ENCODE data around the gene GATA5. TPM values are rescaled to one million over a fixed set of nuclear protein-coding genes. Genes with fewer than 3 reads are reported as not detected.
"Not testable (repeated sequence)": the region's sequence is repeated elsewhere in the genome, so short reads cannot be mapped to it uniquely, and the experiment has no call there.

Gene GATA5
- total RNA-seq, 1 experiment from 2014 or later, result 0.52 TPM

- DNase-seq (ENCODE audit: extremely low read depth, low read depth), result no peak
Measured at GRCh38 chr20:62505337-62506045, 29.7 kb upstream of the GATA5 start.

- DNase-seq (ENCODE audit: extremely low read depth, low read depth), result no peak
Measured at GRCh38 chr20:62504323-62504722, 28.5 kb upstream of the GATA5 start.

DNA sequence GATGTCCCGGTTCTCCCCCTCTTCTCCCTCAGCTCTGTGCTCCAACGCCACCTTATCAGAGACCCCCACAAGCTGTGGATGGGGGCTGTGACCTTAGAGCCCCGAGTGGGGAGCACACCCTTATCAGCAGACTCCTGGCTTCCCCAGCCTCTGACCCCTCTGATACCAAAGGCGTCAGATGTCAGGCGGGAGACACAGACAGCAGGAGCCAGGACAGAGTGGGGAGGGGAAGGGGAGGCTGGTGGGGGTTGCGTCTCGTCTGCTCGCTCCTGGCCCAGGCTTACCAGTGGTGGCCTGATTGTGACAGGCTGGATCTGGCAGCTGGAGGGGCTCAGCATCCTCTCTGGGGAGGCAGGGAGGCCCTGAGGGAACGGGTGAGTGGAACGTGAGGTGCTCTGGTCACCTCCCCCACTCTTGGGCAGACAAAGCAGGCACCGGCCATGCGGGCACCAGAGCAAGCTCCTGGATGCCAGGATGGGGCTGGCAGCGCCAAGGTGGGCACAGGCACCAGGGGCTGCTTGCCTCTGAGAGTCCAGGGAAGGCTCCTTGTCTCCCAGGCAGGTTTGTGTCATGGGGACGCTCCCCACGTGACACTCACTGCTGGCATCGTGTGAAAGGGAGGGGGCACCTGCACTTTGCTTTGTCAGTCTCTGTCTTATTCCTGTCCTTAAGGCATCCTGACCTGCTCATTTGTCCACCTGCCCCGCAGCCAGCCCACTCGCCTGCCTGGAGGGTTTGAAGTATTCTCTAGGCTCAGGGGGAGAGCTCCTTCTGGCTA, 27.8 kb upstream of the GATA5 start:
- no peak for DNase-seq (ENCODE audit: extremely low read depth, low read depth)

DNA sequence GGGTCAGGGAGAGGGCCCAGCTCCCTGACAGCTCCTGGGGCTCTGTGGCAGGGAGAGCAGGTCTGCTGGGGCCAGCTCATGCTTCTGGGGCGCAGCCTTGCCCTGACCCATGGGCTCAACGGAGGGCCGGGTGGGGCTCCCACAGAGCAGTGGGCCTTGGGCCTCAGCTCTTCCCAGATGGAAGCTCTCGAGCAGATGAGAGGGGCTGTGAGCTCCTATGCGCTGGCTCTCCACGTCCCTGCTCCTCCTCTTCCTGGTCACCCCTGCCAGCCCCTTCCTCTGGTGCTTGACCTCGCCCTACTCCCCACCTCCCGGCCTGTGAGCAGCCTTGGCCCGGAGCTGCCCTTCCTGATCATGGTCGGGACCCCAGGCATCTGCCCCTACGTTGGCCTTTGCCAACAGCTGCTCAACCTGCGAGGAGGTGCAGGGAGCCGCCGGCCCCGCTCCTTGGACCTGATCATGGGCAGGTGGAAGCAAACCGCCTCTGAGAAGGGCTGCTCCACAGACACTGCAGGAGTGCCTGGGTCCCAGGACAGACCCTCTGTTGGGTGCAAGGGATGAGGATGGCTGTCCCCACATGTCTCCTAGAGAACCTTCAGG, 26.8 kb upstream of the GATA5 start:
- DNase-seq (ENCODE audit: extremely low read depth, low read depth), result no peak

- no peak for DNase-seq (ENCODE audit: extremely low read depth, low read depth)
Measured at GRCh38 chr20:62501801-62502495, 26.2 kb upstream of the GATA5 start.

DNA sequence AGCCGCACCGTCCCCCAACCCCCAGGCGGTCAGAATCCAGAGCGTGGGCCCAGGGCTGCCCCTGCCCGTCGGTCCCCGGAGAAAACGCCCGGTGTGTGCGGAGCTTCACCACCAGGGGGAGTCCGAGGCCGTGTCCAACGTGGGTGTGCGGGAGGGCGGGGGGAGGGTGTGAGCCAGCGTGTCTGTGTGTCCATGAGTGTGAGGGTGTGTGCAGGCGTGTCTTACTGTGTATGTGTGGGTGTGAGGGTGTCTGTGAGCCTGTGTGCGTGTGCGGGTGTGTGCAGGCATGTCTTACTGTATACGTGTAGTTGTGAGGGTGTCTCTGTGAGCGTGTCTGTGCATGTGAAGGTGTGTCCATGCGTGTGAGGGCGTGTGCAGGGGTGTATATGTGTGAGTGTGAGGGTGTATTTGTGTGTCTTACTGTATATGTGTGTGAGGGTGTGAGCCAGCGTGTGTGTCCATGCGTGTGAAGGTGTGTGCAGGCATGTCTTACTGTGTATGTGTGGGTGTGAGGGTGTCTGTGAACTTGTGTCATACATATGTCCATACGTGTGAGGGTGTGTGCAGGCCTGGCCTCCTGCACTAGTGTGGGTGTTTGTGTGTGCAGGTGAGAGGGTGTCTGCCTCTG, 24.6 kb upstream of the GATA5 start:
- DNase-seq (ENCODE audit: extremely low read depth, low read depth), result peak; percentile 48

GRCh38 chr20:62499758-62500236, 24.0 kb upstream of the GATA5 start:
- DNase-seq (ENCODE audit: extremely low read depth, low read depth), result no peak

- DNase-seq (ENCODE audit: extremely low read depth, low read depth), result no peak
Measured at GRCh38 chr20:62498874-62499273, 23.1 kb upstream of the GATA5 start.

- no peak for DNase-seq (ENCODE audit: extremely low read depth, low read depth)
Measured at GRCh38 chr20:62496568-62497218, 20.9 kb upstream of the GATA5 start.

DNA sequence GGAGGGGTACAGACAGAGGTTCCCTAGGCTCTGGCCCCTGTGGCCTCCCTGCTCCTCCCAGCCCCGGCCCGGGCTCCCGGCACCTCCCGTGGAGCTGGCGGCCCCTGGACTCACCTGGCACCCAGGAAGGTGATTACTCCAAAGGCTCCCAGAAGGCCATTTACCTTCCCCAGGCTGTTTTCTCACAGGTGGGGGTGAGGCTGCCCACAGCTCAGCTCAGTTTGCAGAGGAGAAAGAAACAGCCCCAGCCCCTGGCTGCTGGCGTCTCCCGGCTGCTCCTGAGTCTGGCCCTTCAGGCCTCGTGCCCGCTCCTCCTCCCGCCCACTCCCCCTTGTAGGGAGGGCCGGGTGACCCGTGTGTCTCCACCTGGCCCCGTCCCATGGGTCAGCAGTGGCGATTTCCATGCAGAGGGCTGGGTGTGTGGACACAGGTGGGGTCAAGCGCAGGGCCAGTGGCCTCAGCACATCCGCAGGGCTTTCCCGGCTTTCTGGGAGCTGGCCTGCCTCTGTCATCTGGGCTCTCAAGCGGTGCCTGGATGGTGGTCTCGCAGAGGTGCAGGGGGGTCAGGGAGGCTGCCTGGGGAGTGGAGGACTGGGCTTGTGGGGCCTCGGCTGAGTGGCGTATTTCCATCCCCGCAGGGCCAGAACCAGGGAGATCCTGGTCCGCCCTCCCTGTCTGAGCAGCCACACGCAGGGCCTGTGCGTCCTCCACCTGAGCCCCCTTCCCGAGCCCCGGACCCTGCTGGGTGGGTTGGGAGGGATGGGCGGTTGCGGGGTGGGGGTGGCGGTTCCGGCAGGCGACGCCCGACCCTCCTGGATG, 20.2 kb upstream of the GATA5 start:
- DNase-seq (ENCODE audit: extremely low read depth, low read depth), result no peak

- DNase-seq (ENCODE audit: extremely low read depth, low read depth), result no peak
Measured at GRCh38 chr20:62494980-62495748, 19.4 kb upstream of the GATA5 start.

GRCh38 chr20:62494537-62494936, 18.7 kb upstream of the GATA5 start:
- no peak for DNase-seq (ENCODE audit: extremely low read depth, low read depth)

DNA sequence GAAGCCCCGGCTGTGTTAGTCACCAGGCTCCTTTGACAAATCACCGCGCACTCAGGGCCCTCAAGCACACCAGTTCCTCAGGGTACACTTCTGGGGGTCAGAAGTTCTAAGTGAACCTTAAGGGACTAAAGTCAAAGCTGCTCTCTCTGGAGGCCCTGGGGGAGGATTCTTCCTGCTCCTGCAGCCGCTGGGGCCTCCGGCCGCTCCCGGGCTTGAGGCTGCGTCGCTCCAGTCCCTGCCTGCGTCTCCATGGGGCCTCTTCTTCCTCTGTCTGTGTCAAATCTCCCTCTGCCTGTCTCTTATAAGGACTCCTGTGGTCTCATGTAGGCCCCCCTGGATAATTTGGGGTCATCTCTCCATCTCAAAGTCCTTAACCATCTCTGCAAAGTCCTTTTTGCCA, 18.1 kb upstream of the GATA5 start:
- DNase-seq (ENCODE audit: extremely low read depth, low read depth), result no peak

DNA sequence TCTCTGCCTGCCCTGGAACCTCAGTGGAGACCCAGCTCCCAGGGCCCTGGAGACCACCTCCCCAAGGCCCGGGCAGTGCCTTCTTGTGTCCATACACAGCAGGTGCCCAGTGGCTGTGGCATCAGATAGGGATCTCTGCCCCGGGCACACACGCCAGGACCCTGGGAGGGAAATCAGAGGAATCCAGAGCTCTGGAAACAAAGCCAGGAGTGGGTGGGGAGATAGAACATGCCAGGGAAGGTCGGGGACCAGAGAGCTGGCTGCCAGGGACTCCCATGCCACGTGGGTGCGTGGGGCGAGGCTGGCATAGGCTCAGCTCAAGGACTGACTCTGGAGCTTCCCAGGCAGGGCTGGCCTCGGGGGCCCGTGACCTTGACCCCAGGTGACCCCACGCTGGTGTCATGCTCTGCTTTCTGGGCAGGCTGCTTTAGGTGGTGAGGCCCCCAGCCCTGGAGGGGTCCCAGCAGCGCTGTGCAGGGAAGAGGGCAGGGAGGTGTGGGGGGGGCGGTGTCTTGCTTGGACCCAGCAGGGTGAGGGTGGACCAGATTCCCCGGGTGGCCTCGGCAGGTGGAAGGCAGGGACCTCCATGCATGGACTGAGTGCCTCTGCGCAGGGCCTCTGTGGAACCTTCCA, 17.6 kb upstream of the GATA5 start:
- no peak for DNase-seq (ENCODE audit: extremely low read depth, low read depth)

- no peak for DNase-seq (ENCODE audit: extremely low read depth, low read depth)
Measured at GRCh38 chr20:62492711-62493110, 16.9 kb upstream of the GATA5 start.

DNA sequence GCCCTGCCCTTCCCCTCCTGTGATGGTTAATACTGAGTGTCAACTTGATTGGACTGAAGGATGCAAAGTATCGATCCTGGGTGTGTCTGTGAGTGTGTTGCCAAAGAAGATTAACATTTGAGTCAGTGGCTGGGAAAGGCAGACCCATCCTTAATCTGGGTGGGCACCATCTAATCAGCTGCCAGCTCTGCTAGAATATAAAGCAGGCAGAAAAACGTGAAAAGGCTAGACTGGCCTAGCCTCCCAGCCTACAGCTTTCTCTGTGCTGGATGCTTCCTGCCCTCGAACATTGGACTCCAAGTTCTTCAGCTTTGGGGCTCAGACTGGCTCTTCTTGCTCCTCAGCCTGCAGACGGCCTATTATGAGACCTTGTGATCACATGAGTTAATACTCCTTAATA, 15.0 kb upstream of the GATA5 start:
- DNase-seq (ENCODE audit: extremely low read depth, low read depth), result not testable (repeated sequence)

DNA sequence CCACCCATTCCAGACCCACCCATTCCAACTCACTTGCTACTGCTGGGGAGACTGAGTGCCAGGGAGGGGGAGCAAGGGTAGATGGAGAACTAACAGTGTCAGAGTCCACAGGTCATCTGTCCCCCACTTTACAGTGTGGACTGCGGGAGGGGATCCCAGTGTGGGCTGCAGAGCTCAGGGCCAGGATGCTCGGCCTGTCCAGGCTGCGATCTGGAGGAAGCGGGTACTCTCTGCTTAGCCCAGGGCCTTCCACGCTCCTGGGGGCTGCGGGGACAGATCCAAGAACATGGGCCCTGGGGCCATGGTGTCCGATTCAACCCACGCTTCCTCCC, 14.1 kb upstream of the GATA5 start:
- DNase-seq (ENCODE audit: extremely low read depth, low read depth), result no peak
